SK-N-SH treated with all-trans-retinoic acid at 6 μM for 48 hours (cell line): Measurements from ENCODE around the gene PKNOX2.
A peak's percentile ranks its signal among the peaks of the same experiment; 100 is the strongest.

ENCODE experiments used
- ATAC-seq: fragments of 200-7000 bp; cut with Tn5 transposase; 3 replicates; pipeline ENCODE4 v1.9.1; 2020; ENCODE audit warnings: mild to moderate bottlenecking, moderate library complexity
- ARNTL ChIP-seq: fragments of 450-650 bp; formaldehyde crosslinking; IDR thresholded peaks from 2 replicates; pipeline ENCODE4 v1.5.0; 2020; ENCODE audit warnings: low read depth, mild to moderate bottlenecking, moderate library complexity, borderline replicate concordance
- CREB5 ChIP-seq: fragments of 250-450 bp; sonication (Bioruptor Pico); IDR thresholded peaks from 2 replicates; pipeline ENCODE4 v1.5.1; 2020; ENCODE audit warnings: low read depth, mild to moderate bottlenecking, moderate library complexity
- CSRNP3 ChIP-seq: fragments of 250-450 bp; sonication (Bioruptor Pico); IDR thresholded peaks from 2 replicates; pipeline ENCODE4 v1.5.1; 2021; ENCODE audit warnings: mild to moderate bottlenecking, moderate library complexity
- ESRRG ChIP-seq: fragments of 250-450 bp; sonication (Bioruptor Pico); IDR thresholded peaks from 2 replicates; pipeline ENCODE4 v1.6.1; 2021; ENCODE audit warnings: mild to moderate bottlenecking
- GLIS3 ChIP-seq: fragments of 250-450 bp; sonication (Bioruptor Pico); IDR thresholded peaks from 2 replicates; pipeline ENCODE4 v1.5.0; 2020; ENCODE audit warnings: mild to moderate bottlenecking, moderate library complexity
- ISL1 ChIP-seq: fragments of 250-450 bp; sonication (Bioruptor Pico); IDR thresholded peaks from 2 replicates; pipeline ENCODE4 v2.1.2; 2022; ENCODE audit warnings: mild to moderate bottlenecking, moderate library complexity
- OSR1 ChIP-seq: fragments of 250-450 bp; sonication (Bioruptor Pico); IDR thresholded peaks from 2 replicates; pipeline ENCODE4 v1.8.0; 2022; ENCODE audit warnings: moderate library complexity, mild to moderate bottlenecking, inconsistent platforms
- PATZ1 ChIP-seq: fragments of 250-450 bp; sonication (Bioruptor Pico); IDR thresholded peaks from 2 replicates; pipeline ENCODE4 v1.8.0; 2020; ENCODE audit warnings: mild to moderate bottlenecking, moderate library complexity, borderline replicate concordance
- POU6F1 ChIP-seq: fragments of 250-450 bp; sonication (Bioruptor Pico); IDR thresholded peaks from 2 replicates; pipeline ENCODE4 v1.8.0; 2021; ENCODE audit warnings: low read depth, mild to moderate bottlenecking, moderate library complexity, borderline replicate concordance
- PPARA ChIP-seq: fragments of 250-450 bp; sonication (Bioruptor Pico); IDR thresholded peaks from 2 replicates; pipeline ENCODE4 v1.5.0; 2020; ENCODE audit warnings: mild to moderate bottlenecking, borderline replicate concordance
- TCF4 ChIP-seq: fragments of 250-450 bp; sonication (Bioruptor Pico); IDR thresholded peaks from 2 replicates; pipeline ENCODE4 v1.8.0; 2021; ENCODE audit warnings: mild to moderate bottlenecking, moderate library complexity, borderline replicate concordance
- TOX ChIP-seq: fragments of 250-450 bp; sonication (Bioruptor Pico); IDR thresholded peaks from 2 replicates; pipeline ENCODE4 v1.8.0; 2021; ENCODE audit warnings: mild to moderate bottlenecking, moderate library complexity, borderline replicate concordance
- TSHZ2 ChIP-seq: fragments of 250-450 bp; sonication (Bioruptor Pico); IDR thresholded peaks from 2 replicates; pipeline ENCODE4 v1.5.0; 2020; ENCODE audit warnings: mild to moderate bottlenecking, moderate library complexity
- ZFP3 ChIP-seq: fragments of 250-450 bp; sonication (Bioruptor Pico); IDR thresholded peaks from 2 replicates; pipeline ENCODE4 v1.5.0; 2020; ENCODE audit warnings: mild to moderate bottlenecking, moderate library complexity
- ZNF565 ChIP-seq: fragments of 450-650 bp; formaldehyde crosslinking; conservative IDR thresholded peaks from 2 replicates; pipeline ENCODE4 v1.5.0; 2020; ENCODE audit warnings: low read depth, mild to moderate bottlenecking, moderate library complexity
- ZNF70 ChIP-seq: fragments of 450-650 bp; formaldehyde crosslinking; IDR thresholded peaks from 2 replicates; pipeline ENCODE4 v1.5.0; 2020; ENCODE audit warnings: mild to moderate bottlenecking, moderate library complexity
- ZNF8 ChIP-seq: fragments of 450-650 bp; formaldehyde crosslinking; IDR thresholded peaks from 2 replicates; pipeline ENCODE4 v1.5.0; 2020; ENCODE audit warnings: mild to moderate bottlenecking, moderate library complexity

Gene PKNOX2

GRCh38 chr11:125451400-125452124 lies 287.0 kb downstream of the PKNOX2 start:
- no peak for TF ChIP-seq TOX
- TF ChIP-seq TCF4 (CRISPR knock-in tag), result no peak
- TF ChIP-seq ISL1, result no peak
- no peak for TF ChIP-seq ZFP3 (CRISPR knock-in tag)
- TF ChIP-seq TSHZ2 (CRISPR knock-in tag), result no peak
- no peak for TF ChIP-seq POU6F1
- no peak for TF ChIP-seq PATZ1 (CRISPR knock-in tag)
- no peak for TF ChIP-seq OSR1
- no peak for TF ChIP-seq CSRNP3 (CRISPR knock-in tag)
- TF ChIP-seq GLIS3, result no peak
- TF ChIP-seq, all 23 proteins: peak for 0
- ATAC-seq, result peak; percentile 76

GRCh38 chr11:125452125-125452470 lies 287.5 kb downstream of the PKNOX2 start:
- no peak for ATAC-seq
- no peak for TF ChIP-seq CSRNP3 (CRISPR knock-in tag)
- TF ChIP-seq, all 23 proteins: peak for 0

GRCh38 chr11:125454047-125454446 lies 289.5 kb downstream of the PKNOX2 start:
- TF ChIP-seq PATZ1 (CRISPR knock-in tag) (no peak), ESRRG (CRISPR knock-in tag) (no peak), ZFP3 (CRISPR knock-in tag) (no peak), PPARA (no peak), ARNTL (CRISPR knock-in tag) (no peak), CREB5 (CRISPR knock-in tag) (no peak), ZNF565 (no peak), ZNF8 (CRISPR knock-in tag) (no peak), ZNF70 (no peak)
- ATAC-seq, result no peak
